Activated CD4-positive, alpha-beta T cell treated with anti-CD3 and anti-CD28 coated beads for 24 hours (primary cell): ENCODE measurements around the gene SUSD1.
"Not testable (repeated sequence)": the region's sequence is repeated elsewhere in the genome, so short reads cannot be mapped to it uniquely, and the experiment has no call there.

ENCODE experiments used
- DNase-seq, 2 donors: peaks; one replicate each; pipeline ENCODE4 v3.0.0-alpha.2; 2020; ENCODE audit warnings: low read depth in 2 of 2

Gene SUSD1

DNA sequence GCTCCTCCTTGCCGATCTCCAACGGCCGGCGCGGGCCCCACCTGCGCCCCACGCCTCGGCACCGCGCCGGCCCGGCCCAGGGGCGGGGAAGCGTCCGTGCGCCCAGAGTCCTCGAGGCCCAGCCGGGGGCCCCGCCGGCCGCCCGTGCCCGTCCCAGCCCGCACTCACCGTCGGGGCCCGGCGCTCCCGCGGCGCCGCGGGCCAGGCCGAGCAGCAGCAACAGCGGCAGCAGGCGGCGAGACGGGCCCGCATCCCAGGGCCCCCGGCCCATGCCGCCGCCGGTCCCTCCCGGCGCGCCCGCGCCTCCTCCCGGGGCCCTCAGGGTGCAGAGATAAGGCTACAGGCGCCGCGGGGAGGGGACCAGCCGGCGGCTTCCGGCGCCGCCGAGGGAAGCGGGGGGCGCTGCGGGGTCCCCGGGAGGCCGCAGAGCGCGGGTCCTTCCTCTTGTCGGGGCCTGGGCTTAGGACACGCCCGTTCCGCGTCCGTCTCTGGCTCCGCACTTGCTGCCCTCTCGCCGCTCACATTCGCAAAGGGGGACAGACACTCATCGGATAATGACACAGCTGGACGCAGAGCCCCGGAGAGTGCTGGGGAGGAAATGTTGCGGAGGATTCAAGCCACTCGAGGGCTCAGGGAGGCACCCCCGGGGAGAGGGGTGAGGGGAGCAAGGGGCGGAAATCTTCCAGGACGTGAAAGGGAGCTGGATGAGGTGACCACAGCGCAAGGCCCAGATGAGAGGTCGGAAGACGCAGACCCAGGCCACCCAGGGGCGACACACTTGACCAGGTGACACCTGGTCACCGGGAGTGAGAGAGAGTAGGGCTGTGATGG is at the start of gene SUSD1:
Gene SUSD1 (minus strand): TSS at position 333 of the 831 bp plus-strand sequence. CDS start 62 bp downstream, at position 271.
- DNase-seq, result no peak

DNA sequence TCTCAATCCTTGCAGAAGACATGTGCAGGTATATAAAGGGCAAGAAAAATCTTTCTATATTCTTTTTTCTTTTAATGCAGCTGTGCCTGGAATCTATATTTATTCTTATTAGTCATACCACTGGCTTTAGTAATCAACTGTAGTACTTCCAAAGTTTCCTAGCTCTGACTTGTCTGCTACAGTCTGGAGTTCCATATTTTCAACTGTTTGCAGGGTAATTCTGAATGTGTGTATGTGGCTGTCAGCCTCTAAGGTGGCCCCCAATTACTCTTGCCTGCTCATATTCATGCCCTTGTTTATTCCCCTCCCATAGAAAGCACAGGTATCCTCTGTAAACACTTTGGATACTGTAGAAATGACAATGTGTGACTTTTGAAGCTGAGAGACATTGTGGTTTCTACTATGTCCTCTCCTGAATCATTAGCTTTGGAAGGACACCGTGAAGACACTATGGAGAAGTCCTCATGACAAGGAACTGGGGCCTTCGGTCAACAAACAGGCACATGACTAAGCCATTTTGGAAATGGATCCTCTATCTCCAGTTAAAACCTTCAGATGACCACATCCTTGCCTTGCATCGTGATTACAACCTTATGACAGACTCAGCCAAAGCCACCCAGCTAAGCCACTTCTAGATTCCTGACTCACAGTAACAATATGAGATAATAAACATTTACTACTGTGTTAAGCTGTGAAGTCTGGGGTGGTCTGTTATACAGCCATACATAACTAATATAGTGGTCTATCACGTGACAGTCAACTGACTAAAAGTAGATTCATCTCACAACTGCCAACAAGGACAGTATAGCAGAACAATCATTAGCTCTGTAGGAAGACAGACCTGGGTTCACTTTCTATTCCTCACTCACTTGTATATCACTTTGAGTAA is 49.5 kb upstream of the SUSD1 start:
- DNase-seq, result no peak

DNA sequence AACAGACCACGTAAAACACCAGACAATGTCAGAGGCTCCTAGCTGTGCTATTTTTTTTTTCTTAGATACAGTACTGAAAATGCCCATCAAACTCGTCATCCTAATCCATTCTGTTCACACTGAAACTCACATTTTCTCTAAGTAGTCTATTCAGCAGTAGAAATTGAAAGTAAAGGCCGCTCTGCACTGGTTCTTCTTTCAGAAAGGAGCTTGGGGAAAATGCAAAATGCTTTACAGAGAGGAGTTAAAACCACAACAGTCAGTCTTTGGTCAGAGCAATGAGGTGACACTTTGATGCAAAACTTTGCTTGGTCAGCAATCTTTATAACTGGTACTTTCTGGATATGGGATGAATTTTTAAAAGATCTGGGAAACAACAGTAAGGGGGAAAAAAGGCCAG is 43.8 kb upstream of the SUSD1 start:
- DNase-seq, result no peak

GRCh38 chr9:112212926-112213325 is 37.8 kb upstream of the SUSD1 start:
- no peak for DNase-seq

GRCh38 chr9:112207451-112207850 is 32.4 kb upstream of the SUSD1 start:
- DNase-seq, result no peak

- no peak for DNase-seq
Measured at GRCh38 chr9:112203536-112203935, 28.4 kb upstream of the SUSD1 start.

DNA sequence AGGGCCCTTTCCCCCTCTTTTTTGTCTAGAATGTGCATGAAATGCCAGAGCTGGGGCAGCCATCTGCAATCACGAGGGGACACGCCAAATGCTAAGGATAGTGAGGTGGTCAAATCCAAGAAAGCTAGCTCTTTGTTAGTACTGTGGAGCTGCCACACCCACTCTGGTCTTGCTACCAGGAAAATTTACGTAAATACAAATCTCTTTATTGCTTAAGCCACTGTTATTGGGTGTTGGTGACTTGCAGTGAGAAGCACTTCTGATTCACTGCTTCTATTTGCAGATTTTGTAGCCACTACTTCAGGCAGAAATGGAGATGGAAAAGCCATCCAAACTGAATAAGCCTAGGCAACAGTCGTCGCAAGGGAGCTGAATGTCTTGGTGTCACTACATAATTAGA is 25.6 kb upstream of the SUSD1 start:
- no peak for DNase-seq

DNA sequence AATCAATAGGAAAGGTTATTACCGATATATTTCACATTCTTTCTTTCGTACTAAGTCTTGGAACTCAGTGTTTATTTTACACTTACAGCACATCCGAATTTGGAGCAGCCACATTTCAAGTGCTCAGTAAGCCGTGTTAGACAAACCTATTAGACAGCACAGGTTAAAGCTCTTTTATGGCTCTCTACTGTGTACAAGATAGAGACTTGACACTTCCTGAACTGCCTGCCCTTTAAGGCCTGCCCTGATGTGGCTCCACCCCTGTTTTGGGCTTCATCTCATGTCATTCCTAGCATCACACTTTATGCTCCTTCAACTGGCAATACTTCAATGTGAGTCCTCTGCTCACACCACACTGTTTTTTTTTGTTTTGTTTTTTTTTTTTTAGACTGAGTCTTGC is 23.5 kb upstream of the SUSD1 start:
- no peak for DNase-seq

DNA sequence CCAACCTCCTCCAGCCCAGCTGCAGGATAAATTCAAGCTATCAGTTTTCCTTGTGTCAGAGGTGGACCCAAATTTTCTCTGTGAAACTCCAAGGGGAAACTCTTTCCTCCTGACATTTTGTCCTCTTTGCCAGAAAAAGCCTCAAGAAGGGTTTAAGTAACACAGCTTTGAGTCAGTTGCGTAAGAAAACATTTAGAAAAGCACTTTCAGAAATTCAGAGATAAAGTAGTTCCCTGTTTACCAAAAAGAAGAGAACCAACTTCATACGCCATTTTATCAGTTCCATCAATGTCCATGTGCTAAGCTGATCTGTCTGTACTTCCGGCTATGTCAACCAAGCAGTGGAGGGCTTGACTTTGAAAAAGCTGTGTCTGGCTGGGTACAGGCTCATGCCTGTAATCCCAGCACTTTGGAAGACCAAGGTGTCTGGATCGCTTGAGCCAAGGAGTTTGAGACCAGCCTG is 19.9 kb upstream of the SUSD1 start:
- DNase-seq, result no peak

GRCh38 chr9:112193572-112194288 is 18.6 kb upstream of the SUSD1 start:
- DNase-seq, result no peak

DNA sequence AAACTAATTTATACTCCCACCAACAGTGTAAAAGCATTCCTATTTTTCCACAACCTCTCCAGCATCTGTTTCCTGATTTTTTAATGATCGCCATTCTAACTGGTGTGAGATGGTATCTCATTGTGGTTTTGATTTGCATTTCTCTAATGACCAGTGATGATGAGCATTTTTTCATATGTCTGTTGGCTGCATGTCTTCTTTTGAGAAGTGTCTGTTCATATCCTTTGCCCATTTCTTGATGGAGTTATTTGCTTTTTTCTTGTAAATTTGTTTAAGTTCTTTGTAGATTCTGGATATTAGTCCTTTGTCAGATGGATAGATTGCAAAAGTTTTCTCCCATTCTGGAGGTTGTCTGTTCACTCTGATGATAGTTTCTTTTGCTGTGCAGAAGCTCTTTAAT is 15.2 kb upstream of the SUSD1 start:
- not testable (repeated sequence) for DNase-seq

DNA sequence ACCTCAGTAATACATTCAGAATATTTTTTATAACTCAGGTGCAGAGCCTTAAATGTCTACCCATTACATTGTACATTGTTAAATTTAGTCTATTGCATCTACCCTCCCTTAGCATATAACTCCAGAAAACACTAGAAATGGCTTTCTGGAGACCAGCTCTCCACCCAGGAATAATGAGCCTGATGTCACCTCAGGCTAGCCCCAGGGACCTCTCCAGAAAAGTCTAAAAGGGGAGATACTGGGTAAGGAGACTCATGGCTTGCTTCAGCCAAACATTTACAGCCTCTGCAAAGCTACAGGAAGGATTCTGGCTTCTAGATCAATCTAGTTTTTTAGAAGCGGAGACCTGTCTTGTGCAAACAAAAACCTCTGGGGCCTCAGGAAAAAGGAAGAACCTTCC is 13.8 kb upstream of the SUSD1 start:
- no peak for DNase-seq

- DNase-seq, result no peak
Measured at GRCh38 chr9:112187404-112187803, 12.3 kb upstream of the SUSD1 start.

DNA sequence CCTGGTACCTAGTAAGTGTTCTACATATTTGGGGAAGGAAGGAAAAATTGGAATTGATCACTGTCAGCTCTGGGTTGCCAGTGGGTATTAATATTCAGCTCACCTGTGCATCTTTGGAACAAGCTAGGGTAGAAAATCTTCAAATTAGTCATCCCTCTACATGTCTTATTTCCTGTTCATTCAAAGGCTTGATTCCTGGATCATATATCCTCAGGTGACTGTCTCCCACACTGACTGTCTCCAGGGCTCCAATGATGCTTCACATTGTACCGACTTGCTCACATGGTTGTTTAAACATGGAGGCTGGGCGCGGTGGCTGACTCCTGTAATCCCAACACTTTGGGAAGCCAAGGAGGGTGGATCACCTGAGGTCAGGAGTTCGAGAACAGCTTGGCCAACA is 11.6 kb upstream of the SUSD1 start:
- DNase-seq, result no peak

DNA sequence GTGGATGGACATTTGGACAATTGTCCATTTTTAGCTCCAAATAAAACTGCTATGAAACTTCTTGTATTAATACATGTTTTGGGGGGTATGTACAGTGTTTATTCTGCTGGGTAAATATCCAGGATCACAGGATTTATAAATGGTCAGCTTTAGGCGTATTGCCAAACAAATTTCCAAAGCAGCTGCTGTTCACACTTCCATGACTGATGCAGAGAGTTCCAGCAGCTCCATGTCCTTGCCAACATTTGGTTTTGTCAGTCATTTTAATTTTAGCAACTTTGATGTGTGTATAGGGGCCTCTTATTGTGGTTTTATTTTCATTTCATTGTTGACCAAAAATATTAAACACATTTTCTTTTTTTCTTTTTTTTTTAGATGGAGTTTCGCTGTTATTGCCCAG is 9.8 kb upstream of the SUSD1 start:
- DNase-seq, result no peak

DNA sequence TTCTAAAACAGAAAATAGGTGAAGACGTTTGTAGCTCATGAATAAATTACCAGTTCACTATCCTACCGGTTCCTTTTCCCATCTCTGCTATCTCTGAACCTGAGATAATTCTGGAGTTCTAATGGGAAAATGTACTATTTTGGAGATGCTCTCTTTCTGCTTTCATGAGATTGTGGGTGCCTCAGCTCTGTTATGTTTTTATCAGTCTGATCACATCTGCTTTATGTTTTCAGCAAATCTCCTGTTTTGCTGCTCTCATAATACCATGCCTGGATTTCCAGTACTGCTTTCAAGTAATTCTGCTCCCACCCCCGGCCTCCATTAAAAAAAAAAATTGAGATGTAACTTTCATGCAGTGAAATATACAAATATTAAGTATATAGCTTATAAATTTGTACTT is 9.1 kb upstream of the SUSD1 start:
- no peak for DNase-seq

DNA sequence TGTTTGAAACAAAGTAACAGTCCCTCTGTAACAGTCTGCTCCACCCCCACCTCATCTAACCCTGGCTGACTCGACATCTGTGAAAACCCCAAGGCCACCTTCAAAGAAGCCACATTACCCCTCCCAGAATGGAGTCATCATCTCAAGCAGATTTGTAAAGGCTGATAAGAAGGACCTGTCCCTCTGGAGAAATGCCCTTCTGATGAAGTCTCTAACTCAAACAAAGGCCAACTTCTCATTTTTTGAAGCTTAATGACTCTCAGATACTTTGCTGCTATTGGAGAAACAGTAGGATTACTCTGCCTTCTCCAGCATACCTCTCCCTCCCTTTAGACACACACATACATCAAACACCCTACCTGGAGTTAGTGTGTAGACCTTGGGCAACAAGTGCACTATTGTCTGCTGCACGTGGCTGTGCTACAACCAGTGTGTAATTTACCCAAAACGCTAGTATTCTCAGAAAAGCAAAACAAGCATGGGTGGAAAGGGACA is 5.3 kb upstream of the SUSD1 start:
- peak in 1 of 2 donors; percentile 21 for DNase-seq

DNA sequence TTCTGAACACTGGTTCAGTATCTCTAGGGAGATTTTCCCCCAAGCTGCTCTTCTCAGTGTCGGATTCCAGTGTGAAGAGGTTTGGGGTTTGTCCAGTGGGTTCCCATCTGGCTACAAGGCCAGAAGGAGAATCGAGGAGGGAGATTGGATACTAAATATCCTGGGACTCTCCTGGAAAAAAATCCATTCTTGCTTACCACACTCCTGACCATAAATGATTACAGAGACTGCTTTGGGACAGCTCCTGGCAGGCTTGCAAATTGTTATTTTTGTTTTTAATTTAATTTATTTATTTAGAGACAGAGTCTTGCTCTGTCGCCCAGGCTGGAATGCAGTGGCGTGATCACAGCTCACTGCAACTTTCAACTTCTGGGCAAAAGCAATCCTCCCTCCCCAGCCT is 4.7 kb upstream of the SUSD1 start:
- no peak for DNase-seq

GRCh38 chr9:112176524-112176923 is 1.4 kb upstream of the SUSD1 start:
- DNase-seq, result no peak

DNA sequence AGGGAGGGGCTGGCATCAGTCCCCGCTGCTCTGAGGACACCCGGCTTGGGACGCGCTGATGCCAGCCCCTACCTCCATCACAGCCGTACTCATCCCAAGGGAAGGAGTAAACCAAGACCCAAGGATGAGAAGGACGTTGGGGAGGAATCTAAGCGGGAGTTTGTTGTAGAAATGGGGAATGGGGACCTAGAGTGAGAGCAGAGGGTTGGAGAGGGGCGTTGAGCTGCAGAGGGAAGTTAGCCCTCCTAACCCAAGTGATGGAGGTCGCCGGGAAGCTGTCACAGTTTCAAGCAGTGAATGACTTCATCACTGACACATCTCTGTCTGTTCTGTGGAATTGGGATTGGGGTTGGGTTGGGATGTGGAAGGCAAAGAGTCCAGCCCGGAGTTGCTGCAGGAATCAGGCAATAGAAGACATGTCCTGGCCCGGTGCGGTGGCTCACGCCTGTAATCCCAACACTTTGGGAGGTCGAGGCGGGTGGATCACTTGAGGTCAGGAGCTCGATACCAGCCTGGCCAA is 759 bp upstream of the SUSD1 start:
- DNase-seq, result no peak

GRCh38 chr9:112174222-112174964 is 704 bp downstream of the SUSD1 start:
- peak; percentile 49 to 65 for DNase-seq
